Medulla oblongata (tissue), 1 donor: Measurements from ENCODE around the gene AKAP13.

Experiments used
- DNase-seq: peaks from one replicate; pipeline ENCODE4 v3.0.0-alpha.2; 2015; ENCODE audit errors: extremely low spot score

Gene AKAP13

GRCh38 chr15:85672332-85673084 lies 292.1 kb downstream of the AKAP13 start:
- no peak for DNase-seq

- DNase-seq, result no peak
These were observed 292.9 kb downstream of the AKAP13 start for GRCh38 chr15:85673326-85673725.

- no peak for DNase-seq
These were observed 296.1 kb downstream of the AKAP13 start for GRCh38 chr15:85676342-85677098.

- DNase-seq, result no peak
These were observed 298.8 kb downstream of the AKAP13 start for GRCh38 chr15:85679231-85679630.

- no peak for DNase-seq
These were observed 301.0 kb downstream of the AKAP13 start for GRCh38 chr15:85681386-85681785.

- DNase-seq, result no peak
These were observed 303.8 kb downstream of the AKAP13 start for GRCh38 chr15:85684174-85684710.

GRCh38 chr15:85685356-85685755 lies 305.0 kb downstream of the AKAP13 start:
- no peak for DNase-seq

- DNase-seq, result no peak
These were observed 306.9 kb downstream of the AKAP13 start for GRCh38 chr15:85687329-85687728.

- no peak for DNase-seq
These were observed 308.3 kb downstream of the AKAP13 start for GRCh38 chr15:85688711-85689110.

- peak; percentile 77 for DNase-seq
These were observed 309.3 kb downstream of the AKAP13 start for GRCh38 chr15:85689729-85690128.

GRCh38 chr15:85690561-85691231 lies 310.3 kb downstream of the AKAP13 start:
- DNase-seq, result peak; percentile 42

GRCh38 chr15:85691350-85692240 lies 311.2 kb downstream of the AKAP13 start:
- no peak for DNase-seq

GRCh38 chr15:85692321-85692720 lies 311.9 kb downstream of the AKAP13 start:
- no peak for DNase-seq

GRCh38 chr15:85692873-85693272 lies 312.5 kb downstream of the AKAP13 start:
- no peak for DNase-seq

GRCh38 chr15:85693277-85693676 lies 312.9 kb downstream of the AKAP13 start:
- peak; percentile 48 for DNase-seq

GRCh38 chr15:85694091-85694490 lies 313.7 kb downstream of the AKAP13 start:
- DNase-seq, result no peak

- DNase-seq, result no peak
These were observed 320.4 kb downstream of the AKAP13 start for GRCh38 chr15:85700767-85701166.

GRCh38 chr15:85702321-85703101 lies 322.1 kb downstream of the AKAP13 start:
- no peak for DNase-seq

- no peak for DNase-seq
These were observed 323.7 kb downstream of the AKAP13 start for GRCh38 chr15:85704066-85704465.

- peak; percentile 46 for DNase-seq
These were observed 324.5 kb downstream of the AKAP13 start for GRCh38 chr15:85704720-85705429.
